Breast epithelium (tissue), 3 donors: ENCODE data around the gene ASPDH.

Experiments
- POLR2A ChIP-seq: fragments of 450-650 bp; IDR thresholded peaks from one replicate; pipeline ENCODE4 v1.6.1; 2016; ENCODE audit warnings: antibody characterized with exemption, mild to moderate bottlenecking, moderate library complexity
- TF ChIP-seq, protein P1 (sequence below), 3 donors: fragments of 450-650 bp; IDR thresholded peaks; one replicate each; pipeline ENCODE4 v1.5.1; 2016 to 2017; ENCODE audit warnings: antibody characterized with exemption in 3 of 3, mild to moderate bottlenecking in 3 of 3, moderate library complexity in 3 of 3

DNA sequence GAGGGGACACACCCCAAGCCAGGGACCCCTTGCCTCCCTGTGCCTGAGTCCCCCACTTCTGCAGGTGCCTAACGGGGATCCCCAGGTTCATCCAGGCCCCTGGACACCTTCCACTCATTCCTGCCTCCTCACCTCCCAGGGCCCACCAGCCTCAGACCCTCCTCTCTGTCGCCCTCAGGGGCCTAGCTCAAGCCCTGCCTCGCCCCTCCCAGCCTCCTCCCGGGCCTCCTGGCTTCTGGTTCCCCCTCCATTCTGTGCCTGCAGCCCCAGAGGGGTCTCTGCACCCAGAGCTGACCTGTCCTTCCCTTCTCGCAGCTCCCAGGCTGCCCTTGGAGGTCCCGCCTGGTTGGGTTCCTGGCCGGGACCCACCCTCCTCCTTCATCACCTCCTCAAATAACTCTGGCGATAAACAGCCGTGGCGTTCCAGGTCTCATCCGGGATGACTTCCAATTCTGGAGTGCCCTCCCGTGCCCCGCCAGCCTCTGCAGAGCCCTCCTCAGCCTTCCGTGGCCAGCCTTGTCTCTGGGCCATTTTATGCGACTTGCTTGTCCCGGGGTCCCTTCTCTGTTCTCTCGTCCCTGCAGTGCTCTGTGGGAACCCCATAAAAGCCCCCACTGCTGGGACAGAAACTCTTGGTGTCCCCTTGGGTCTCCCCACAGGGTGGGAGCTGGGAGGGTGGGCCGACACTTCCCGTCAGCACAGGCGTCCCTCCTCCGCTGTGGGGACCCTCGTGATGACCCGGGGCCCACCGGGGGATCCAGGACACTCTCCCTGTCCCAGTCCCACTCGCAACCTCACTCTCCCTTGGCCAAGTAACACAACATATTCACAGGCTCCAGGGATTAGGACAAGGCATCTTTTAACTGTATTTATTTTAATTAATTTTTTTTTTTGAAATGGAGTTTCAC is 11.9 kb downstream of the ASPDH start:
- TF ChIP-seq, protein P1, sequence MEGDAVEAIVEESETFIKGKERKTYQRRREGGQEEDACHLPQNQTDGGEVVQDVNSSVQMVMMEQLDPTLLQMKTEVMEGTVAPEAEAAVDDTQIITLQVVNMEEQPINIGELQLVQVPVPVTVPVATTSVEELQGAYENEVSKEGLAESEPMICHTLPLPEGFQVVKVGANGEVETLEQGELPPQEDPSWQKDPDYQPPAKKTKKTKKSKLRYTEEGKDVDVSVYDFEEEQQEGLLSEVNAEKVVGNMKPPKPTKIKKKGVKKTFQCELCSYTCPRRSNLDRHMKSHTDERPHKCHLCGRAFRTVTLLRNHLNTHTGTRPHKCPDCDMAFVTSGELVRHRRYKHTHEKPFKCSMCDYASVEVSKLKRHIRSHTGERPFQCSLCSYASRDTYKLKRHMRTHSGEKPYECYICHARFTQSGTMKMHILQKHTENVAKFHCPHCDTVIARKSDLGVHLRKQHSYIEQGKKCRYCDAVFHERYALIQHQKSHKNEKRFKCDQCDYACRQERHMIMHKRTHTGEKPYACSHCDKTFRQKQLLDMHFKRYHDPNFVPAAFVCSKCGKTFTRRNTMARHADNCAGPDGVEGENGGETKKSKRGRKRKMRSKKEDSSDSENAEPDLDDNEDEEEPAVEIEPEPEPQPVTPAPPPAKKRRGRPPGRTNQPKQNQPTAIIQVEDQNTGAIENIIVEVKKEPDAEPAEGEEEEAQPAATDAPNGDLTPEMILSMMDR (IDR thresholded peaks at IDR 0.05): no peak
- no peak for TF ChIP-seq POLR2A
